HFFc6 (cell line): ENCODE data around the gene CDR2. TPM values are rescaled to one million over a fixed set of nuclear protein-coding genes. Genes with fewer than 3 reads are reported as not detected.

Experiments
- DNase-seq: peaks from one replicate; pipeline ENCODE4 v3.0.0-alpha.2; 2018
- H3K27ac Mint-ChIP-seq: 2 replicates; pipeline ENCODE4 v1.8.0; 2020; ENCODE audit warnings: mild to moderate bottlenecking, mixed read lengths
- H3K27me3 Mint-ChIP-seq: 2 replicates; pipeline ENCODE4 v1.8.0; 2021; ENCODE audit warnings: mild to moderate bottlenecking, moderate library complexity, mixed read lengths; ENCODE audit not compliant: insufficient read depth
- H3K36me3 Mint-ChIP-seq: 2 replicates; pipeline ENCODE4 v1.8.0; 2021; ENCODE audit warnings: low read depth, mixed read lengths
- H3K4me1 Mint-ChIP-seq: 2 replicates; pipeline ENCODE4 v1.8.0; 2020; ENCODE audit warnings: low read depth, mixed read lengths
- H3K4me3 Mint-ChIP-seq: 2 replicates; pipeline ENCODE4 v1.8.0; 2020; ENCODE audit warnings: mild to moderate bottlenecking, moderate library complexity, mixed read lengths
- H3K9me3 Mint-ChIP-seq: 2 replicates; pipeline ENCODE4 v1.8.0; 2020; ENCODE audit warnings: mild to moderate bottlenecking, mixed read lengths
- CTCF ChIP-seq: fragments of 200-600 bp; sonication (generic); IDR thresholded peaks from 2 replicates; pipeline ENCODE4 v1.5.0; 2021; ENCODE audit warnings: antibody characterized with exemption, mild to moderate bottlenecking
- total RNA-seq, 6 experiments: library from RNA; stranded (reverse); fragmentation: NEBNext Ultra II Directional; extraction: Animal tissue kit (Norgen Biotek cat#: 25700); gene quantifications; 2 replicates in 1 of 6; 3 replicates in 5 of 6; pipeline ENCODE4 v1.2.3, GENCODE V29; 2021

Gene CDR2
- total RNA-seq, 6 experiments from 2014 or later, result 35.9 to 43.4 (median 39.1) TPM

DNA sequence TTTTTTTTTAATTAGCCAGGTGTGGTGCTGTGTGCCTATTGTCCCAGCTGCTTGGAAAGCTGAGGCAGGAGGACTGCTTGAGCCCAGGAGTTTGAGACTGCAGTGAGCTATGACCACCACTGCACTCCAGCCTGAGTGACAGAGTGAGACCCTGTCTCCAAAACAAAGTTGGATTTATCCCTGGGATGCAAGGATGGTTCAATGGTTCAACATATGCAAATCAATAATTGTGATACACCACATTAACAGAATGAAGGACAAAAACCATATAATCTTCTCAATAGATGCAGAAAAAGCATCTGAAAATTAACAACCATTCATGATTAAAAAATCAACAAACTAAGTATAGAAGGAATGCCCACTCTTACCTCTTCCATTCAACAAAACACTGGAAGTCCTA is 33.5 kb downstream of the CDR2 start:
- 0 out of 2 replicates have a peak, but pooled peaks cover 14% of the 10 kb centered on the region for H3K4me1 Mint-ChIP-seq
- no peak overlapping the region for H3K27ac Mint-ChIP-seq
- peaks cover 80% of the 10 kb centered on the region for H3K36me3 Mint-ChIP-seq
- DNase-seq, result no peak
- peaks cover 3% of the 10 kb centered on the region for H3K27me3 Mint-ChIP-seq
- TF ChIP-seq CTCF, result no peak
- no peak overlapping the region for H3K4me3 Mint-ChIP-seq
- H3K9me3 Mint-ChIP-seq, result peaks cover 26% of the 10 kb centered on the region

- peaks cover 90% of the 10 kb centered on the region for H3K36me3 Mint-ChIP-seq
- no peak for TF ChIP-seq CTCF
- H3K9me3 Mint-ChIP-seq, result peaks cover 26% of the 10 kb centered on the region
- H3K4me1 Mint-ChIP-seq, result 0 out of 2 replicates have a peak, but pooled peaks cover 14% of the 10 kb centered on the region
- H3K27ac Mint-ChIP-seq, result no peak overlapping the region
- H3K27me3 Mint-ChIP-seq, result peaks cover 6% of the 10 kb centered on the region
- no peak for DNase-seq
- no peak overlapping the region for H3K4me3 Mint-ChIP-seq
Measured at GRCh38 chr16:22337849-22338635, 36.4 kb downstream of the CDR2 start.

GRCh38 chr16:22337045-22337444 is 37.4 kb downstream of the CDR2 start:
- peaks cover 26% of the 10 kb centered on the region for H3K9me3 Mint-ChIP-seq
- H3K27me3 Mint-ChIP-seq, result peaks cover 6% of the 10 kb centered on the region
- H3K27ac Mint-ChIP-seq, result no peak overlapping the region
- 0 out of 2 replicates have a peak, but pooled peaks cover 9% of the 10 kb centered on the region for H3K4me1 Mint-ChIP-seq
- no peak for TF ChIP-seq CTCF
- DNase-seq, result no peak
- no peak overlapping the region for H3K4me3 Mint-ChIP-seq
- peaks cover 87% of the 10 kb centered on the region for H3K36me3 Mint-ChIP-seq

GRCh38 chr16:22336581-22336980 is 37.8 kb downstream of the CDR2 start:
- H3K27ac Mint-ChIP-seq, result no peak overlapping the region

DNA sequence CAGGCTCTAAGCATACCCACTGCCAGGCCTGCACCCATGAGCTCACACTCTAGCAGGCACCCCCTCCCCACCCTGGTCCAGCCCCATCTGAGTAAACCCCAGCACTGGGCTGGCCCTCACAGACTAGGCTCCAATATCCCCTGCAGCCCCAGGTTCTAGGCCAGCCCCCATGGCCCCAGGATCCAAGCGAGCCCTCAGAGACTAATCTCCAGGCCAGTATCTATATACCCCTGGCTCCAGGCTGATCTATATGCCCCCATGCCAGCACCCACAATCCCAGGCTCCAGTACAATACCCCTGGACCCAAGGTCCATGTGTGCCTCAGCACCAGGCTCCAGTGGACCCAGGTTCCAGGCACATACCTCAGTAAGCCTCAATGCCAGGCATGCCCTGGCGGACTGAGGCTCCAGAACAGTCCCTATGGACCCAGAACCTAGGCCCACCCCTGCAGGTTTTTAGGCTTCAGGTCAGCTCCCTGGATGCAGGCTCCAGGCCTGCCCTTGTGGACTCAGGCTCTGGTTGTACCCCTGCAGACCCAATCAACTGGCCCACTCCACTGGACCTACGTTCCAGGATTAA is 38.7 kb downstream of the CDR2 start:
- Mint-ChIP-seq H3K9me3 (peaks cover 15% of the 10 kb centered on the region), H3K27ac (no peak overlapping the region), H3K4me1 (0 out of 2 replicates have a peak, but pooled peaks cover 9% of the 10 kb centered on the region), H3K27me3 (peaks cover 3% of the 10 kb centered on the region; the same call in 1 of the 2 replicates), H3K4me3 (no peak overlapping the region), H3K36me3 (peaks cover 83% of the 10 kb centered on the region)
- no peak for TF ChIP-seq CTCF
- no peak for DNase-seq

More at GRCh38 chr16:22336581-22336980, 37.8 kb downstream of the CDR2 start:
- Mint-ChIP-seq H3K9me3 (peaks cover 23% of the 10 kb centered on the region), H3K36me3 (peaks cover 87% of the 10 kb centered on the region), H3K4me1 (0 out of 2 replicates have a peak, but pooled peaks cover 9% of the 10 kb centered on the region), H3K27me3 (peaks cover 4% of the 10 kb centered on the region), H3K4me3 (no peak overlapping the region)
- no peak for TF ChIP-seq CTCF
- DNase-seq, result no peak
